NCI-H2171 (cell line): ENCODE measurements around the gene ITIH5.
"Not testable (repeated sequence)": the region's sequence is repeated elsewhere in the genome, so short reads cannot be mapped to it uniquely, and the experiment has no call there.

ENCODE experiments used
- DNase-seq: peaks from one replicate; lab custom pipeline; 2025; lab: John Stamatoyannopoulos, UW

ITIH5 gene

DNA sequence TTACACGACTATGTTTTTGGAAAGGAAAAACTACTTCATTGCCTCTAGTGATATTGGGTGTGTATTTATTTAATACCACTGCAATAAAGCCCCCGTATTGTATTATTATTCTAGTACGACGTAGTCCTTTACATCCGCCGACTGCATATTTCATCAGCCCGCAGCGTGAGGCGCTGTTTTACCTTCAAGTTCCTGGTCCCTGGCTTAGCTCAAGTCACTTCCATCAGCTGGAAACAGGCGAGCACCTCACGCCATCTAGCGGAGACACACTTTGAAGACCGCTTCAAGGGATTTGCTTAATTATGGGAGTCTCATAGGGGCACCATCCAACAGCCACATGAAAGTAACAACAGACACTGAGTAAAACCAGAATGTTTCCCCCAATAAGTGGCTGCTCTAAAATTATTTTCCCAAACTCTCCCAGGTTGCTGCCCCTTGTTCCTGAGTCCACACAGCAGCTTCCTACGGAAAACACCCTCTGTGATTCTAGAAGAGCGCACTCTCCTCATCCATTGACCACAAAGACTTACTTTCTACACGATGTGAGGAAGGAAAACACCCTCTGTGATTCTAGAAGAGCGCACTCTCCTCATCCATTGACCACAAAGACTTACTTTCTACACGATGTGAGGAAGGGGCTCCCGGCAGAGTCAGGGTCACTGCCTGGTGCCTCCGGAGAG is 20.6 kb upstream of the ITIH5 start:
- DNase-seq: peak; percentile 24

DNA sequence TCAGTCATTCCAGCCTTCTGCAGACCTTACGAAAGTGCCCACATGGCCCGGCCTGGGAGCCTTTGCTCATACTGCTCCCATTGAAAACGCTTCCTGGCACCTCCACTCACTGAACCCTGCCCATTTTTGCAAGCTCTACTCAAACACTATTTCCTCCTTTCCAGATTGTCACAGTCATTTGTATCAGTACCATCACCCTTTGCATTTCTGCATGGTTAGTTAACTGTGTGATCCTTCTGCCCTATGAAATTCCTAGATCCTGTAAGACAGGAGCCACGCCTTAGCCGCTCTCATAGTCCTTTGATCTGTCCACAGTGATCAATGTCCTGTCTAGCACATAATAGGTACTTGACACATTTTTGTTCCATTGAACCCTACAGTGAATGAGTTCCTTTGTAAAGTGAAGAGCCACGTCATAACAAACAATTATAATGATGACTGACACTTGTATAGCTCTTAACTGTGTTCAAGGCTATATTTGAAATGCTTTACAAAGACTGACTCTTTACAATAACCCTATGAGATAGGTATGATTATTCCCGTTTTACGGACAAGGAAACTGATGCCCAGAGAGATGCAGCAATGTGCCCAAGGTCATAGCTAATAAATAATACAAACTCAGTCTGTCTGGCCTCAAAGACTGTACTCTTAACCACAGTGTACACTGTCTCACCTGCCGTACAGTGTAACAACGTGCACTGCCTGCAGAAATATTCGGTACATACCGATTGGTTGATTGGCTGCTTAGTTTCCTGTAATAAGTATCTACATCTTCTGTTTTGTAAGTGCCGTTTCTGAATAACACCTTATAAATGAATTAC is 19.8 kb upstream of the ITIH5 start:
- no peak for DNase-seq

DNA sequence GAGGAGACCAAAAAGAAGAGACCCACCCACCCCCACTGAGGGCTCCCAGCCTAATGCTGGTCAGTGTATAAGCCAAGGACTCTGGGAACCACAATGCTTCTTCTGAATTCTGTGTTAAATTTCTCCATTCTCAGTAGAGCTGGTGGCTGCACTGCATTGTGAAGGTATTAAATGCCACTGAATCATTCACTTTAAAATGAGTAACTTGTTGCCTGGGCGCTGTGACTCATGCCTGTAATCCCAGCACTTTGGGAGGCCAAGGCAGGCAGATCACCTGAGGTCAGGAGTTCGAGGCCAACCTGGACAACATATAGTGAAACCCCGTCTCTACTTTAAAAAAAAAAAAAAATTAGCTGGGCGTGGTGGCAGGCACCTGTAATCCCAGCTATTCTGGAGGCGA is 13.3 kb upstream of the ITIH5 start:
- not testable (repeated sequence) for DNase-seq

DNA sequence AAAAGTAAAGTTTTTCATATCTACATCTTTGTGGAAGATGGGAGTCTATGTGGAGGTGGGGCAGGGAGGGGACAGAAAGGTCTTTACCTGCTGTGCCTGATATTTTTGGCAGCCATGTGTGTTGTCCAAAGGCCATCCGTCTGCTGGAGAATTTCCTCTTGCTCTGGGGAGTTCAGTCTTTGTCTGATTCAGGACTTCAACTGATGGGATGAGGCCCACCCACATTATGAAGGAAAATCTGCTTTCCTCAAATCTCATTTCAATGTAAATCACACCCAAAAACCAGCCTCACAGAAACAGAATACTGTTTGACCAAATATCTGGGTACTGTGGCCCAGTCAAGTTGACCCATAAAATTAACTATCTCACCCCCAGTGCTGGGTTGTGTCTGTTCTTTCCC is 12.5 kb upstream of the ITIH5 start:
- DNase-seq: no peak

DNA sequence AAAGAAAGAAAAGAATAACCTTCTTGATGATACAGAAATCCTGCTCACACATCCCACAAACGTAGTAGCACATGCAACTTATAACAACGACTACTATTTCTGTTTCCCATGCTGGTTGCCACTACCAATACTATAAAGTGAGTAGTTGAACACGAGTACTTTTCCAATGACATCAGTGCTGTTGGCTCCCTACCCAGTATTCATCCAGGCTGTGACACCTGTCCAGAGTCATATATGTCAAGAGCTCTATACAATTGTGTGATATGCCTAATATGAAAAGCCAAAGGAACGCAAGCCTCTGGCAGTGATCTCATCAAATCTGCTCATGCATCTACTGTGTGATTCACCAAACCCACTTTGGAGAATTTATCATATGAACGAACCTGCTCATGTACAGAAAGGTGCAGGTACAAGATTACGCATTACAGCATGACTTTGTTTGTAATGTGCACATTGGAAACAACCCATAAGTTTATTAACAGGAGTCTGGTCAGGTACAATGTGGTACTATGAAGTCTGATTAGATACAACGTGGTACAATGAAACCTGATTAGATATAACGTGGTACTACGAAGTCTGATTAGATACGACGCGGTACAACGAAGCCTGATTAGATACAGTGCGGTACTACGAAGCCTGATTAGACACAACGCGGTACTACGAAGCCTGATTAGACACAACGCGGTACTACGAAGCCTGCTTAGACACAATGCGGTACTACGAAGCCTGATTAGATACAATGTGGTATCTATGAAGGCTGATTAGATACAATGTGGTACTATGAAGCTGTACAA is 5.8 kb upstream of the ITIH5 start:
- no peak for DNase-seq

DNA sequence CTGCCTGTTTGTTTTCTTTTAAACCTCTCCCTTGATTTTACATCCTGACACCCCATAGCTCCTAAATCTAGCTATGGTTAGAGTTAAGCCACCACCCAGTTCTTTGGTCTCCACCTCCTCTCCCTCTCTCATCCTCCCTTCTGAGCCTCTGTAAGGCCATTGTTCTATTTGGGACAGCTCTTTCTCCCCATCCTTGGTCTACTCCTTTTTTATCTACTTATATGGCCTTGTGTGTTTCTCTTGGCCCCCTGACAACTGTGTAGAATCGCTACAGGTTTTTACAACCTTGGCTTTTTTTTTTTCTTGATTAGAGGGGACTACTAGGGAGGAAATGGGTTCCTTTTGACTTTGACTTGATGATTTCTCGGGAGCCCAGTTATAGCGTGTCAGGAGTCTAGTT is 3.4 kb upstream of the ITIH5 start:
- no peak for DNase-seq

DNA sequence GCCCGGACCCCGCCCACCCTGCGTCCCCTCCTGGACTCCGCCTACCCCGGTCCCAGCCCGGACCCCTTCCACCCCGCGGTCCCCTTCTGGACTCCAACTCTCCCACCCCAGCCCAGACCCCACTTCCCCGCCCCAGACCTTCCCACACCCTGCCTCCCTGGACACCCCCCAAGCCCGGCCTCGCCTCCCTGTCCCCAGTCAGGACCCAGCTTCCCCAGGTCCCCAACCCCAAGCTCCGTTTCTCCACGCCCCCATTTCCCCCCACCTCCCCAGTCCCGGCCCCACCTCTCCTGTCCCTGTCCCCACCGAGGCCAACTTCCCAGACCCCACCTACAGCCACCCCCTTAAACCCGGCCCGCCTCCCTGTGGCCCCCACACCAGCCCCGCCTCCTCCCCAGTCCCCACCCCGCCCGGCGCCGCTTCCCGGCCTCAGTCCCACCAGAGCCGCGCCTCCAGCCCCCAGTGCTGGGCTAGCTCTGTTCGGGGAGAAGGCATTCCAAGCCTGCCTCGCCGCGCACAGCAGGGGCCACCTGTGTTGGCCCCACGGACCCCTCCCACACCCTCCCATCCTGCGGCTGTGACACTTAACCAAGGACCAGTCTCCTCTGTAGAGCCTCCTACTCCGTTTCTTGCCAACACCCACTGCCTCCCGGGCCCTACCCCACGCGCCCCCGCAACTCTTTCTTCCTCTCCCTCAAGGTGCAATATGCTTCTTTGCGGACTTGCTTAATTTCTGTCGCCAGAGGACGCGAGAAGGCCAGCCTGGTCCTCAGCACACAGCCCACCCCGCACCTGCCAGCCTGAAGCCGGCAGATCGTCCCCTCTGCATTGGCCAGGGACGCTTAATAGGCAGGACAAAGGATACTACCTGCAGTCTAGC is 736 bp upstream of the ITIH5 start:
- DNase-seq: no peak

DNA sequence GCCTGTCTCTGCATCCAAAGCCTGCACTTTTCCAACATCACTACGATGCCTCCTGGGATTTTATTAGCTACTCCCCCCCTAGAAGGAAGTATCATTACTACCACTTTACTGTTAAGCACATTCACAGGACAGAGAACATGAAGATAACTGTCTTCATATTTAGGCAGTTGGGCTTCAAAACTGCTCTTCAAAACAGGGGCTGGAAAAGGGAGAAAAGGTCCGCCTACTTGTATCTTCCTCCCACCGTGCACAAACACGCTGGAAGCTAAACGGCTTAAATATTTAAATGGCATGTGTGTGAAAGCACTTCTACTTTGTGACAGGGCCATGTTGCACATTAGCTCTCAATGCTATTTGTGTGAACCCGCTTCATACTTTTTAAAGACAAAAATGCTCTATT is 999 bp downstream of the ITIH5 start:
- no peak for DNase-seq

DNA sequence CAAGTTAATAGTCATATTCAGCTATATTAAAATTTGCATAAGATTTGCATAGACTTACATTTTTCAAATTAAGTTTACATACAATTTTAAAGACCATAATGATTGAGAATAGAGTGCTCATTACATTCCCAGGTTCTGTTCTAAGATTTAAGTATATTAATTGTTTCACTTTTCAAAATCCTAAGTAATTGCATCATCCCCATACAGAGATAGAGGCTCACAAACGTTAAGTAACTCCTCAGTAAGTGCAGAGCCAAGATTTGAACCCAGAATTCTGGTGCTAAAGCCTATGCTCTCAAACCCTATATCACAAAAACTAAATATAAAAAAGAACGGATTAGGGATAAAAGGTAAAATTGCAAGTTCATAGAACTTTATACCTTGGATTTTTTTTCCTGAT is 2.1 kb downstream of the ITIH5 start:
- DNase-seq: no peak

DNA sequence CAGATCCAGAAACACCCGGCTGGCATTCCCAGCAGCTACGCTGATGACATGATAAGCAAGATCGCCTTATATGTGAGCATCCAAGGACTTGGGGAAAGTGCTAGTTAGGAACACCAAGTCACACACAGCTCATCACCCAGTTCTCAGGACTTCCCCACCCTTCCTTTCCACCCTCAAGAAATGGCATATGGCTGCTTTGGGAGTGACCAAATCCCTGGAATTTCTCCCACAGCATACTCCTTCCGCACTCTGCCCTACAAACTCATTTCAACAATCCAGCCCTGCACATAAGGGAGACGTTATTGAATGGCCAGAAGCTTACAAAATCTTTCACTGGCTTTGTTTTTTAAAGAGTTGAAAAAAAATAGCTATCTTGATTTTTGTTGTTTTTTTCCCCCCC is 4.2 kb downstream of the ITIH5 start:
- DNase-seq: no peak

DNA sequence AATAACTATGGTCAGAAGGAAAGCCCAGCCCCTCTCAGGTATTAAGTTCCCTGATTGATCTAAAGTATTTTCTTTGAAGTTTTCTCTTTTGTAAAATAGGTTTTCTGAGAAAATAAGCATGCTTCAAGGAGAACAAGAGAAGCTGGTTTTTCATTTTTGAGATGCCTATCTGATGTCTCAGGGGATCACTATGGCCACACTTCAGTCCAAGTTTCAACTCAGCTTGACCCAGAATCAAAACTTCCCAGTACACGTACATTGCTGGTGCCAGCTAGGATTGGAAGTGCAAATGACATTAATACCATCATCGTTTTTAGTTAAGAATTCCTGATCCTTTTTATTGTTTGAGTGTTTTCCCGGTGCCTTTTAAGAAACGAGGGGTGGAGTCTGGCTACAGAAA is 7.2 kb downstream of the ITIH5 start:
- DNase-seq: no peak

DNA sequence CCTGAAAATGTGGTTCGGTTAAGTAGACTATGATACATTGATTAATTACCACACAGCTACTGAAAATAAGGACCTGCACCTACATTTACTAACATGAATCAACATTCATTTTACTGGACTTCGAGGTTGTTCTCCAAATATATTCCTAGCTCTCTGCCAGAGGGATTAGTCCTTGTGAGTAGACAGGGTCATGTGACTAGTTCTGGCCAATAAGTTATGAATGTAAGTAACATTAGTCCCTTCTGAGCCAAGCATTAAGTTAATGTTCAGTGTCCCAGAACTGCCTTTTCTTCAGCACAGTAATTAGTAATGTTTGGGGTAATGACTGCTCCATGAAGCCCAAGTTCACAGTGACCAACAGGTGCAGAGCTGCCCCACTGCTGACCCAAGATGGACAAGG is 9.2 kb downstream of the ITIH5 start:
- DNase-seq: no peak

DNA sequence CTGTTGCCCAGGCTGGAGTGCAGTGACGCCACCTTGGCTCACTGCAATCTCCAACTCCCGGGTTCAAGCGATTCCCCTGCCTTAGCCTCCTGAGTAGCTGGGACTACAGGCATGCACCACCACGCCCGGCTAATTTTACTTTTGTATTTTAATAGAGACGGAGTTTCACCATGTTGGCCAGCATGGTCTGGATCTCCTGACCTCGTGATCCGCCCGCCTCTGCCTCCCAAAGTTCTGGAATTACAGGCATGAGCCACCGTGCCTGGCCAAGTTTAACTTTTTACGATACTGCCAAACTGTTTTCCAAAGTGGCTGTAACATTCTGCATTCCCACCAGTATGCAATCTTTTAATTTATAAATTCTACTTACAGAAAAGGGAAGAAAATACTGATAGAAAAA is 9.7 kb downstream of the ITIH5 start:
- not testable (repeated sequence) for DNase-seq

DNA sequence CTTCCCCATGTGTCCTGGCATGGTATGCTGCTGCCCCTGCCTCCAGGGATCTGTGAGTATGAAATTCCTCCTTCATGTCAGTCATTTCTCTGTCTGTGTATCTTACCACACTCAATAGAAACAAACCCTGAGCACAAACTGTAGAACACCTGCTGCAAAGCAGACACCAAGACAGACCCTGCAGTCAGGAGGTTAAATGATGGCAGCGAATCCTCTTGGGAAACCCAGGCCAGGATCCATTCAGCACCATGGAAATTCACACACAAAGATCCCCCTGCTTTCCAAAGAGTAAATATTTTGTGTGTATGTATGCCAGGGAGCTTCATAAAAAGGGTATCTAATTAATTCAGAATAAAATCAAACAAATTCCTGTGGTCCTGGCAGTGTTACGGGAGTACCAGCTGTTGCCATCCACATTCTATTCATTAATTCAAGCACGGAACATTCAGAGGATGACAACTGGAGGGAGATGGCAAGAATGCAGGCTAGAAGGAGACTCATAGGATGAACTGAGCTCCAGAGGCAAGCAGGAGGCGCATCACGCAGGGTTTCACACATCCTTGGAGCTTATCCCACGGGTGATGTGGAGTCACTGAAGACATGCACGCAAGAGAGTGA is 14.8 kb downstream of the ITIH5 start:
- no peak for DNase-seq

DNA sequence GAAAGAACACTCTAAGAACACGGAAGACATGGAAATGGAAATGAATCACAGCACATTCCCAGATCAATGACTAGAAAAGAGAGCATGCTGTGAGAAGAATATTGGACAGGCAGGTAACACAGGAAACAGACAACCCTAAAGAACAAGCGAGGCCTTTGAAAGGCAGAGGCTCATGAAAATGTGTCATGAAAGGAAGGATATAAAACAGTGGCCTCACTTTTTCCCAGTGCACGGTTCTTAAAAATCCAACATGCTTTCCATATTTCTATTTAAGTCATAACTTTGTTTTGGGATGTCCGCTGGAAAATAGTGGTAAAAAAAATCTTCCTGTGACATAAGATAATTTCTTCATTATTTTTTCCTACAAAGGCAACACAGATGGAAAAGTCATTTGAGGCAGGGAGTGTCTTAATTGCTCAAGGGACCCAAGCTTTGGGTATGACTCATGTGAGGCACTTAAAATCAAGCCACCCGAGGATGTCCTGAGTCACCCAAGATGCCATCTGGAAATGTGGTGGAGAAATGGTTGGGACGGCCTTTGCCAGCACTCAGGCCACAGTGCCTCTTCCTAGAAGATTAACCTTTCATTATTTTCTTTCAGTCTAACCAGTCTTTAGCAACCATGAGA is 17.0 kb downstream of the ITIH5 start:
- DNase-seq: no peak

DNA sequence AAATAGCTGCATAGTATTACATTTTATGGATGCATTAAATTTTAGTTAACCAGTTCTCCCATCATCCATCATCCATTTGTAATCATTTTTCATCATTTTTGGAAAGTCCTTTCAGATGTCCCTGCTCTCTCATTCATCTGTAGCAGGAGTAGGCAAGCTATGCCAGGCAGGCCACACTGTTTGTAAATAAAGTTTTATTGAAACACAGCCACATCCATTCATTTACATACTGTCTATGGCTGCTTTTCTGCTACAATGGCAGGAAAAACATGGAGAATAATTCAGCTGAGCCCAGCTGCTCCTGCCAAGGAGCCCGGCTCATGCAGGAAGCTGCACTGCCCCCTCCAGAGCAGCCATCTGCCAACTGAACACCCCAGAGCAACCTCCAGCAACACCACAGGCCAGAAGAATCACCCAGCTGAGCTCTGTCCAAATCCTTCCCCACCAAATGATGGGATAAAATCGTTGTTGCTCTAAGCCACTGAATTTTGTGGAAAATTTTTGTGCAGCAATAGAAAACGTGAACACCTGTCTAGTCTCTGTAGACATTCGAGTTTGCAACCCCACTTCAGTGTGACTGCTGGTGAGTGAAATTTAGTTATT is 19.6 kb downstream of the ITIH5 start:
- DNase-seq: no peak

DNA sequence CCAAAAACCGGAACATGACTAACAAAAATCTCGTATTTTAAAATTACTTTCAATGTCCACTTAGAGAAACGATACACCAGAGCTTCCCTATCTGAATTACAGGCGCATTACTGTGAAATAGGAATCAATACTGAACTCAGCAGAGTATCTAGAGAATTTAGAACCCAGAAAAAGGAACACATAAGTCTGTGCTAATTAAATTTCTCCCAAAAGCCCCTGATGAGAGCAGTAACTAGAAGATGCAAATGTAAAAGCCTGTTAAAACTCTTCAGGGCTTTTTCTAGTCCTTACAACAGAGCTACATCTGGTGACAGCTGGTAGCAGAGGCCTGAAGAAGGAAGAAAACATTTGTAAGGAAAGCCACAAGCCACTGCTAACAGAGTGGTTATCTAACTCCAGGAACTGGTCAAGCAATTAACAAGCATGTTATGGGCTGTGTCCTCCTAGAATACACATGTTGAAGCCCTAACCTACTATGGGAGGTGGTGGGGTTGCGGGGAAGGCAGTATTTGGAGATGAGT is 24.2 kb downstream of the ITIH5 start:
- no peak for DNase-seq

DNA sequence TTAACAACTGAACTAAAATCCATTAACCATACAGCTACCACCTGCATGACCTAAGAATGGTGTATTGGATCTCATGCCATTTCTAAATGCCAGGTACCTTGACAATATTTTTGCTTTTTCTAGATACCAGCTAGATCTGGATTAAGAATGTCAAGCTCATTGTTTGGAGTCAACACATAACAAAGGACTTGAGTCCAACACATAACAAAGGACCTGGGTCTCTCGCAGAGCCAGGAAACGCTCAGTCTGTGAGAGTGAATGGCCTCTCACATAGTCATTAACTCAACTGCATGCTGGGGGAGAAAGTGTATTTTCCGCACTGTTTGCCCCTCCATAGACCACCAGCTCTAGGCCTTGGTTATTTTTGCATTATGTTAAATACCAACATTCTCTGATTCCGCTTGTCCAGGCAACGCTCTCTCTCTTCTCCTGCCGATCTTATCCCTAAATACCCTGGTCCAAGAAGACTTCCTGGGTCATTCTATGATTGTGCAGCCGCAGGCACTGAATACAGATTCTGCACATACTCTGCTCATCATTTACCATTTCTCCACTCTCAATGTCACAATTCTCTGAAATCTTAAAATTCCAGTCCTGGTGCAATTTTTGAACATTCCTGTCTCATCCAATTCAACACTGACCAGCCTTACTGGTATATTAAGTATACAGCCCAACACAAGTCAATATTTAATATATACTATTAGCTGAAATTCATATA is 31.2 kb downstream of the ITIH5 start:
- DNase-seq: no peak

DNA sequence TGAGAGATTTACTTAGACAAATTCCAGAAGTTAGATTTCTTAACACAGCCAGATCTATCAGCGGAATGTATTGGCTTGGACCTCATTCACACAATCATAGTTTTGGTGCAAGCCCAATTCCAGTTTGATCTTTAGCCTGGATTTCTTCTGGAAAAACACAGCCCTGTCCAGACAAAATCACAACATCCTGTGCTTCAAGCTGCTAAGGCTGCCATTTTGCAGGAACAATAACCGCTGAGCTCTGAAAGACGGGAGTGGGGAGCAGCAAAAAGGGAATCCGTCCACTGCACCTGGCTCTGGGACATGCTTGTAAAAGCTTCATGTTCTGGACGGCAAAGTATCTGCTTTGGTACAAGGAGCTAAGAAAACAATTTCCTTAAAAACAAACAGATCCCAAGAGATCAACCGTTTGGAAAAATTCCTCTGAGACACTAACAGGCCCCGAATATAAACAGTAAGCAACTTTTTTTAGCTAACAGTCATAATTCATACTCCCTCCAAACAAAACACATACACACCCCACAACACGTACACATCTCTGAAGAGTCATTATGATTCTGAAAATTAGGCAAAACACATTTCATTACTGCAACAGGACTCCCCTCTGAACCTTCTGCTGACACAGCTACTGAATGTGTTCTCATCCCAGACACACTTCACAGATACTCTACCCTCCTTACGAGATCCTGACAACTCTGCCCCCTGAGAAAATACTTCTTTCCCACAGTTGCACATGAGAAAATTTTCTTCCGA is 32.4 kb downstream of the ITIH5 start:
- no peak for DNase-seq
